HepG2 (cell line): ENCODE data around the gene ADSL. TPM values are rescaled to one million over a fixed set of nuclear protein-coding genes. Genes with fewer than 3 reads are reported as not detected.
A peak's percentile ranks its signal among the peaks of the same experiment; 100 is the strongest.

ENCODE experiments used
- AHR ChIP-seq: IDR thresholded peaks from 2 replicates; pipeline ENCODE4 v1.6.1; 2018; ENCODE audit warnings: missing genetic modification reagents, missing compliant biosample characterization
- ATM ChIP-seq: fragments of 450-650 bp; IDR thresholded peaks from 2 replicates; pipeline ENCODE4 v1.7.1; 2017; ENCODE audit warnings: mild to moderate bottlenecking, borderline replicate concordance
- BRD4 ChIP-seq: sonication (generic); formaldehyde crosslinking; IDR thresholded peaks from 2 replicates; pipeline ENCODE4 v1.4.0; 2020; ENCODE audit warnings: missing genetic modification reagents
- GLI4 ChIP-seq: sonication (generic); formaldehyde crosslinking; IDR thresholded peaks from 2 replicates; pipeline ENCODE4 v1.5.1; 2020; ENCODE audit warnings: missing genetic modification reagents, mild to moderate bottlenecking, moderate library complexity, borderline replicate concordance
- HDAC2 ChIP-seq: sonication (generic); formaldehyde crosslinking; IDR thresholded peaks from 2 replicates; pipeline ENCODE4 v1.4.0; 2020; ENCODE audit warnings: missing genetic modification reagents
- IRX3 ChIP-seq: sonication (generic); formaldehyde crosslinking; IDR thresholded peaks from 2 replicates; pipeline ENCODE4 v1.8.1; 2023; ENCODE audit warnings: mild to moderate bottlenecking, low read depth, missing genetic modification reagents, borderline replicate concordance
- MEF2D ChIP-seq: sonication (generic); formaldehyde crosslinking; IDR thresholded peaks from 2 replicates; pipeline ENCODE4 v1.5.1; 2020; ENCODE audit warnings: mild to moderate bottlenecking, missing genetic modification reagents
- MLLT10 ChIP-seq: sonication (generic); formaldehyde crosslinking; IDR thresholded peaks from 2 replicates; pipeline ENCODE4 v1.4.0; 2020; ENCODE audit warnings: missing genetic modification reagents
- NFE2L2 ChIP-seq: fragments of 150-350 bp; IDR thresholded peaks from 2 replicates; pipeline ENCODE4 v1.6.1; 2014; ENCODE audit warnings: low read length
- NR2F1 ChIP-seq, 2 experiments: fragments of 450-650 bp in 1 of 2; formaldehyde crosslinking in 1 of 2; IDR thresholded peaks; 2 replicates each; pipeline versions ENCODE4 v1.5.0 to v1.6.1; 2016 to 2020; ENCODE audit warnings: mild to moderate bottlenecking in 1 of 2, missing compliant biosample characterization in 1 of 2, missing genetic modification reagents in 1 of 2, moderate library complexity in 1 of 2
- NRL ChIP-seq: sonication (generic); formaldehyde crosslinking; IDR thresholded peaks from 2 replicates; pipeline ENCODE4 v1.5.0; 2020; ENCODE audit warnings: missing genetic modification reagents, mild to moderate bottlenecking, moderate library complexity, borderline replicate concordance
- TEAD3 ChIP-seq: optimal IDR thresholded peaks from 2 replicates; pipeline ENCODE3; 2016; ENCODE audit warnings: borderline replicate concordance
- ZBTB25 ChIP-seq: IDR thresholded peaks from 2 replicates; pipeline ENCODE4 v1.6.1; 2018; ENCODE audit warnings: missing genetic modification reagents
- ZBTB4 ChIP-seq: sonication (generic); formaldehyde crosslinking; IDR thresholded peaks from 2 replicates; pipeline ENCODE4 v1.4.0; 2020; ENCODE audit warnings: missing genetic modification reagents, mild to moderate bottlenecking, borderline replicate concordance
- ZFP41 ChIP-seq: sonication (generic); formaldehyde crosslinking; IDR thresholded peaks from 2 replicates; pipeline ENCODE4 v1.4.0; 2020; ENCODE audit warnings: mild to moderate bottlenecking, missing genetic modification reagents, borderline replicate concordance
- ZNF343 ChIP-seq: sonication (generic); formaldehyde crosslinking; IDR thresholded peaks from 2 replicates; pipeline ENCODE4 v1.4.0; 2020; ENCODE audit warnings: mild to moderate bottlenecking, missing genetic modification reagents
- ZNF572 ChIP-seq: sonication (generic); formaldehyde crosslinking; IDR thresholded peaks from 2 replicates; pipeline ENCODE4 v1.5.1; 2020; ENCODE audit warnings: mild to moderate bottlenecking, missing genetic modification reagents
- ZNF746 ChIP-seq: sonication (generic); formaldehyde crosslinking; IDR thresholded peaks from 2 replicates; pipeline ENCODE4 v1.8.0; 2022; ENCODE audit warnings: mild to moderate bottlenecking, missing genetic modification reagents
- ZNF772 ChIP-seq: sonication (generic); formaldehyde crosslinking; IDR thresholded peaks from 2 replicates; pipeline ENCODE4 v1.5.0; 2020; ENCODE audit warnings: mild to moderate bottlenecking, missing genetic modification reagents
- ZNF850 ChIP-seq: sonication (generic); formaldehyde crosslinking; conservative IDR thresholded peaks from 2 replicates; pipeline ENCODE4 v1.9.0; 2021; ENCODE audit warnings: mild to moderate bottlenecking, missing genetic modification reagents
- ZZZ3 ChIP-seq: sonication (generic); formaldehyde crosslinking; IDR thresholded peaks from 2 replicates; pipeline ENCODE4 v1.4.0; 2020; ENCODE audit warnings: missing genetic modification reagents, mild to moderate bottlenecking, borderline replicate concordance
- polyA plus RNA-seq, 8 experiments: library from polyadenylated mRNA; depleted of rRNA in 3 of 8; stranded (reverse) in 7 of 8; unstranded in 1 of 8; fragments of >200 nt; fragmentation: Illumina TruSeq in 4 of 8; extraction: Trizol in 4 of 8; gene quantifications; 2 replicates each; pipeline versions ENCODE4 v1.2.1 to v1.2.3, GENCODE V29; 2011 to 2016; ENCODE audit warnings: low read depth in 4 of 8, missing spikeins in 1 of 8, mixed read lengths in 1 of 8; ENCODE audit not compliant: insufficient read depth in 1 of 8
- total RNA-seq, 5 experiments: library from RNA; depleted of rRNA; stranded (reverse); fragments of >200 nt; fragmentation: Illumina TruSeq; extraction: Trizol; gene quantifications; 2 replicates each; pipeline ENCODE4 v1.2.3, GENCODE V29; 2016; ENCODE audit warnings: low read depth in 1 of 5
- TF ChIP-seq, protein P1 (sequence below): sonication (generic); formaldehyde crosslinking; IDR thresholded peaks from 2 replicates; pipeline ENCODE4 v1.8.0; 2022; ENCODE audit warnings: missing genetic modification reagents, mild to moderate bottlenecking, borderline replicate concordance
- TF ChIP-seq, protein P2 (sequence below): sonication (generic); formaldehyde crosslinking; IDR thresholded peaks from 2 replicates; pipeline ENCODE4 v1.8.0; 2023; ENCODE audit warnings: mild to moderate bottlenecking, missing genetic modification reagents

ADSL gene
- total and polyA plus RNA-seq, 2 of the 13 experiments (the other 11 are each of a cell fraction or from before 2014, with no cell fraction given): 123 to 174 TPM

GRCh38 chr22:40346185-40347118 lies at the start of gene ADSL (continued):
- TF ChIP-seq ZBTB25 (CRISPR knock-in tag) (peak; percentile 71), NFE2L2 (no peak), GLI4 (CRISPR knock-in tag) (no peak), ZNF772 (peak; percentile 83), ZFP41 (CRISPR knock-in tag) (peak; percentile 87), ZNF572 (CRISPR knock-in tag) (0 out of 2 replicates have a peak, but pooled peaks have one; percentile 24), ZNF746 (CRISPR knock-in tag) (peak; percentile 79), NRL (peak; percentile 72), ZNF343 (CRISPR knock-in tag) (peak; percentile 86), ZBTB4 (peak; percentile 91; the same call in 1 of the 2 replicates), IRX3 (CRISPR knock-in tag) (no peak; the same call in 1 of the 2 replicates), NR2F1 (CRISPR knock-in tag; IDR thresholded peaks at IDR 0.05) (peak; percentile 36 to 62; a peak in 2 of 4 replicates), ATM (no peak), AHR (CRISPR knock-in tag) (peak; percentile 86), ZNF850 (CRISPR knock-in tag) (no peak; the same call in 1 of the 2 replicates), HDAC2 (CRISPR knock-in tag) (peak; percentile 89), MLLT10 (CRISPR knock-in tag) (no peak), TEAD3 (CRISPR knock-in tag) (peak; percentile 47), BRD4 (peak; percentile 68), MEF2D (peak; percentile 89), ZZZ3 (peak; percentile 88; the same call in 1 of the 2 replicates)
- TF ChIP-seq, protein P1, sequence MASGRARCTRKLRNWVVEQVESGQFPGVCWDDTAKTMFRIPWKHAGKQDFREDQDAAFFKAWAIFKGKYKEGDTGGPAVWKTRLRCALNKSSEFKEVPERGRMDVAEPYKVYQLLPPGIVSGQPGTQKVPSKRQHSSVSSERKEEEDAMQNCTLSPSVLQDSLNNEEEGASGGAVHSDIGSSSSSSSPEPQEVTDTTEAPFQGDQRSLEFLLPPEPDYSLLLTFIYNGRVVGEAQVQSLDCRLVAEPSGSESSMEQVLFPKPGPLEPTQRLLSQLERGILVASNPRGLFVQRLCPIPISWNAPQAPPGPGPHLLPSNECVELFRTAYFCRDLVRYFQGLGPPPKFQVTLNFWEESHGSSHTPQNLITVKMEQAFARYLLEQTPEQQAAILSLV (CRISPR knock-in tag): peak; percentile 67; the same call in 1 of the 2 replicates
- TF ChIP-seq, protein P2, sequence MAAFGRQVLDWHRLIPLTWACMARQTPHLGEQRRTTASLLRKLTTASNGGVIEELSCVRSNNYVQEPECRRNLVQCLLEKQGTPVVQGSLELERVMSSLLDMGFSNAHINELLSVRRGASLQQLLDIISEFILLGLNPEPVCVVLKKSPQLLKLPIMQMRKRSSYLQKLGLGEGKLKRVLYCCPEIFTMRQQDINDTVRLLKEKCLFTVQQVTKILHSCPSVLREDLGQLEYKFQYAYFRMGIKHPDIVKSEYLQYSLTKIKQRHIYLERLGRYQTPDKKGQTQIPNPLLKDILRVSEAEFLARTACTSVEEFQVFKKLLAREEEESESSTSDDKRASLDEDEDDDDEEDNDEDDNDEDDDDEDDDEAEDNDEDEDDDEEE (CRISPR knock-in tag): peak; percentile 79; the same call in 1 of the 2 replicates
